ENCODE results near the gene MAPKAPK3.

DNA sequence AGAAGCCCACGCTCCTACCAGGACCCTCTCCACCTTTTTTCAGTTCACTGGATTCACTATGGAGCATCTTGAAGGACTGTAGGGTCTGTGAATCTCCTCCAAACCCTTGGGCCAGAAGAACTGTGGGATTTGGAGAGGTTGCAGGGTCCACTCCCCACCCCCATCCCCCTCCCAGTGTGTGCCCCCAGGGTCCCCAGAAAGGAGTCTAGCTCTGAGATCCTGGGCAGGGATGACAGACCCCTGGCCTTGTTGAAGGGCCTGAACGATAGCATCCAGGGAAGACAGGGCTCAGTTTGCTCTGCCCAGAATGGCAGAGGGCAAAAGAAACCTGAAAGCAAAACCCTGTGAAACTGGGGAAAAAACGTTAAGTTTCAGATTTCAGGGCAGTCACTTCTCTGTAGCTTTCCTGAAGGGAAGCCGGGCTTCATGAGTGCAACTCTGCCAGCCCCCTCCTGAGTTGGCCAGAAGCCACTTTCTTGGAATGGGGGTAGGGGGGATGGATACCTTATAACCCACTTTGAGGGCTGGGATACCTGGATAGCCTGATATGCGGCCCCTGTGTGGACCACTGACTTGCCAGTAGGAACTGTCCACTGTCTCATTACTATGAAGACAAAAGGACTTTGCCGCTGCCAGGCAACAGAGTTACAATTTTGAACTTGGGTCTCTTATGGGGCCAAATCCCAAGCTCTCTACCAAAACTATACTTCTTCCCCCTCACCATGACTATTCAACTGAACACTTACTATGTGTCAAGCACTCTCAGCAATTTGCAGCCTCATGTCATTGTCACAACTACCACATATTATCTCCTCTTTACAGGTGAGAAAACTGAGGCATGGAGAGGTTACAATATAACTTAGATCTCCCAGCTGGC lies 3.7 kb upstream of the MAPKAPK3 start:
- no peak for TF ChIP-seq POLR2A (IDR thresholded peaks at IDR 0.05)
- TF ChIP-seq, protein P1, sequence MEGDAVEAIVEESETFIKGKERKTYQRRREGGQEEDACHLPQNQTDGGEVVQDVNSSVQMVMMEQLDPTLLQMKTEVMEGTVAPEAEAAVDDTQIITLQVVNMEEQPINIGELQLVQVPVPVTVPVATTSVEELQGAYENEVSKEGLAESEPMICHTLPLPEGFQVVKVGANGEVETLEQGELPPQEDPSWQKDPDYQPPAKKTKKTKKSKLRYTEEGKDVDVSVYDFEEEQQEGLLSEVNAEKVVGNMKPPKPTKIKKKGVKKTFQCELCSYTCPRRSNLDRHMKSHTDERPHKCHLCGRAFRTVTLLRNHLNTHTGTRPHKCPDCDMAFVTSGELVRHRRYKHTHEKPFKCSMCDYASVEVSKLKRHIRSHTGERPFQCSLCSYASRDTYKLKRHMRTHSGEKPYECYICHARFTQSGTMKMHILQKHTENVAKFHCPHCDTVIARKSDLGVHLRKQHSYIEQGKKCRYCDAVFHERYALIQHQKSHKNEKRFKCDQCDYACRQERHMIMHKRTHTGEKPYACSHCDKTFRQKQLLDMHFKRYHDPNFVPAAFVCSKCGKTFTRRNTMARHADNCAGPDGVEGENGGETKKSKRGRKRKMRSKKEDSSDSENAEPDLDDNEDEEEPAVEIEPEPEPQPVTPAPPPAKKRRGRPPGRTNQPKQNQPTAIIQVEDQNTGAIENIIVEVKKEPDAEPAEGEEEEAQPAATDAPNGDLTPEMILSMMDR (IDR thresholded peaks at IDR 0.05), result no peak
